Osteoblast (primary cell): Measurements from ENCODE around the gene ZFP92. TPM values are rescaled to one million over a fixed set of nuclear protein-coding genes. Genes with fewer than 3 reads are reported as not detected.

Experiments used
- DNase-seq: peaks from one replicate; pipeline ENCODE4 v3.0.0; 2011; ENCODE audit warnings: low spot score, mixed read lengths; ENCODE audit not compliant: insufficient read length; ENCODE audit errors: missing footprints
- H2AFZ ChIP-seq: 2 replicates; pipeline ENCODE4 v1.6.0; 2011; ENCODE audit warnings: mild to moderate bottlenecking, low read length
- H3K27ac ChIP-seq: 2 replicates; pipeline ENCODE4 v1.5.1; 2011; ENCODE audit warnings: mild to moderate bottlenecking, low read depth, low read length, moderate library complexity
- H3K27me3 ChIP-seq: 2 replicates; pipeline ENCODE4 v1.6.0; 2012; ENCODE audit warnings: mild to moderate bottlenecking, control low read depth, inconsistent platforms, low read length, moderate library complexity; ENCODE audit not compliant: insufficient read depth
- H3K36me3 ChIP-seq: 2 replicates; pipeline ENCODE4 v1.5.1; 2011; ENCODE audit warnings: mild to moderate bottlenecking, low read length, control low read depth, moderate library complexity; ENCODE audit not compliant: insufficient read depth
- H3K4me1 ChIP-seq: 2 replicates; pipeline ENCODE4 v1.5.1; 2011; ENCODE audit warnings: mild to moderate bottlenecking, low read length, control low read depth, moderate library complexity; ENCODE audit not compliant: insufficient read depth
- H3K4me2 ChIP-seq: 2 replicates; pipeline ENCODE4 v1.6.0; 2011; ENCODE audit warnings: mild to moderate bottlenecking, low read length; ENCODE audit not compliant: insufficient read depth
- H3K4me3 ChIP-seq: fragments of 200-600 bp; sonication (generic); 3 replicates; pipeline ENCODE4 v1.5.1; 2012; ENCODE audit warnings: mild to moderate bottlenecking, low read length, inconsistent platforms; ENCODE audit not compliant: insufficient read depth
- H3K79me2 ChIP-seq: 2 replicates; pipeline ENCODE4 v1.6.0; 2012; ENCODE audit warnings: mild to moderate bottlenecking, low read length, control low read depth, inconsistent platforms; ENCODE audit not compliant: insufficient read depth
- H3K9me3 ChIP-seq: 2 replicates; pipeline ENCODE4 v1.5.1; 2011; ENCODE audit warnings: low read depth, low read length, control low read depth
- H4K20me1 ChIP-seq: 2 replicates; pipeline ENCODE4 v1.6.0; 2012; ENCODE audit warnings: mild to moderate bottlenecking, low read length, control low read depth; ENCODE audit not compliant: insufficient read depth
- CTCF ChIP-seq: IDR thresholded peaks from 2 replicates; pipeline ENCODE4 v1.5.1; 2011; ENCODE audit warnings: mild to moderate bottlenecking, low read depth, low read length, moderate library complexity; ENCODE audit errors: extremely low read depth
- total RNA-seq: library from RNA; depleted of rRNA; stranded (reverse); fragments of >200 nt; gene quantifications from 2 replicates; pipeline ENCODE4 v1.2.3, GENCODE V29; 2012

ZFP92 gene
- total RNA-seq, 1 donor, result not detected

GRCh38 chrX:153450114-153450948 is 39.1 kb downstream of the ZFP92 start:
- no peak overlapping the region for H2AFZ ChIP-seq
- H3K4me1 ChIP-seq, result no peaks in the 10 kb centered on the region
- H3K9me3 ChIP-seq, result no peaks in the 10 kb centered on the region
- no peak overlapping the region for H3K4me3 ChIP-seq
- H3K27me3 ChIP-seq, result no peaks in the 10 kb centered on the region
- no peak overlapping the region for H3K4me2 ChIP-seq
- no peaks in the 10 kb centered on the region for H4K20me1 ChIP-seq
- peak; percentile 76 for DNase-seq
- H3K79me2 ChIP-seq, result no peaks in the 10 kb centered on the region
- no peaks in the 10 kb centered on the region for H3K36me3 ChIP-seq
- TF ChIP-seq CTCF, result no peak
- H3K27ac ChIP-seq, result no peak overlapping the region

- no peak overlapping the region for H3K27ac ChIP-seq
- H3K4me2 ChIP-seq, result no peak overlapping the region
- no peaks in the 10 kb centered on the region for H4K20me1 ChIP-seq
- TF ChIP-seq CTCF, result no peak
- H3K4me3 ChIP-seq, result no peak overlapping the region
- H3K79me2 ChIP-seq, result no peaks in the 10 kb centered on the region
- no peaks in the 10 kb centered on the region for H3K4me1 ChIP-seq
- no peak overlapping the region for H2AFZ ChIP-seq
- H3K27me3 ChIP-seq, result no peaks in the 10 kb centered on the region
- H3K36me3 ChIP-seq, result no peaks in the 10 kb centered on the region
- peak; percentile 25 for DNase-seq
- no peaks in the 10 kb centered on the region for H3K9me3 ChIP-seq
Observed at GRCh38 chrX:153450949-153451277, 39.6 kb downstream of the ZFP92 start.

GRCh38 chrX:153454901-153455550 is 43.8 kb downstream of the ZFP92 start:
- DNase-seq, result no peak
- Histone ChIP-seq H3K4me2 (no peak overlapping the region), H3K9me3 (no peaks in the 10 kb centered on the region), H4K20me1 (no peaks in the 10 kb centered on the region), H3K4me3 (no peak overlapping the region), H3K36me3 (no peaks in the 10 kb centered on the region), H3K4me1 (peaks cover 5% of the 10 kb centered on the region), H2AFZ (no peak overlapping the region), H3K27ac (no peak overlapping the region), H3K27me3 (no peaks in the 10 kb centered on the region), H3K79me2 (no peaks in the 10 kb centered on the region)
- TF ChIP-seq CTCF, result no peak

- DNase-seq, result no peak
- Histone ChIP-seq H2AFZ (no peak overlapping the region), H3K4me2 (no peak overlapping the region), H3K9me3 (no peaks in the 10 kb centered on the region), H3K27ac (no peak overlapping the region), H3K79me2 (no peaks in the 10 kb centered on the region), H3K36me3 (no peaks in the 10 kb centered on the region), H3K27me3 (no peaks in the 10 kb centered on the region), H4K20me1 (no peaks in the 10 kb centered on the region), H3K4me1 (peaks cover 8% of the 10 kb centered on the region), H3K4me3 (no peak overlapping the region)
- no peak for TF ChIP-seq CTCF
Observed at GRCh38 chrX:153455571-153455970, 44.3 kb downstream of the ZFP92 start.
